Measurements from ENCODE around the gene SCG3. TPM values are rescaled to one million over a fixed set of nuclear protein-coding genes. Genes with fewer than 3 reads are reported as not detected.

Gene SCG3
- total RNA-seq, 3 donors from 2014 or later = 0.33 TPM; not detected in 2

- intact Hi-C loops (cut with DNase I; ENCODE audit: low total_unique reads) = no loop called here
- Histone ChIP-seq H3K4me3 (no peak overlapping the region), H3K27me3 (peaks cover 0 to 12% of the 10 kb centered on the region in 2 donors), H3K36me3 (no peaks in the 10 kb centered on the region), H3K27ac (no peak overlapping the region), H3K4me1 (no peaks in the 10 kb centered on the region), H3K9me3 (no peaks in the 10 kb centered on the region)
- no peak for DNase-seq (ENCODE audit: low spot score in 2 of 2)
- no peak for TF ChIP-seq POLR2AphosphoS5 (IDR thresholded peaks at IDR 0.05)
- no peak for TF ChIP-seq CTCF (IDR thresholded peaks at IDR 0.05)
- TF ChIP-seq POLR2A (IDR thresholded peaks at IDR 0.05) = no peak
Observed at GRCh38 chr15:51688863-51689262, 7.6 kb downstream of the SCG3 start.

- H3K9me3 ChIP-seq = no peaks in the 10 kb centered on the region
- intact Hi-C loops (cut with DNase I; ENCODE audit: low total_unique reads) = no loop called here
- peaks cover 0 to 10% of the 10 kb centered on the region in 2 donors for H3K27me3 ChIP-seq
- no peak for TF ChIP-seq CTCF (IDR thresholded peaks at IDR 0.05)
- no peaks in the 10 kb centered on the region for H3K4me1 ChIP-seq
- H3K4me3 ChIP-seq = no peak overlapping the region
- DNase-seq (ENCODE audit: low spot score in 2 of 2) = no peak
- H3K27ac ChIP-seq = no peak overlapping the region
- H3K36me3 ChIP-seq = no peaks in the 10 kb centered on the region
Observed at GRCh38 chr15:51692154-51692553, 10.9 kb downstream of the SCG3 start.

- no peaks in the 10 kb centered on the region for H3K36me3 ChIP-seq
- intact Hi-C loops (cut with DNase I; ENCODE audit: low total_unique reads) = no loop called here
- H3K27me3 ChIP-seq = peaks cover 0 to 4% of the 10 kb centered on the region in 2 donors
- H3K27ac ChIP-seq = no peak overlapping the region
- no peaks in the 10 kb centered on the region for H3K4me1 ChIP-seq
- no peak for DNase-seq (ENCODE audit: low spot score in 2 of 2)
- H3K9me3 ChIP-seq = no peaks in the 10 kb centered on the region
- no peak overlapping the region for H3K4me3 ChIP-seq
- TF ChIP-seq POLR2A (IDR thresholded peaks at IDR 0.05) (no peak), CTCF (IDR thresholded peaks at IDR 0.05) (no peak), POLR2AphosphoS5 (IDR thresholded peaks at IDR 0.05) (no peak)
Observed at GRCh38 chr15:51696566-51696965, 15.3 kb downstream of the SCG3 start.

DNA sequence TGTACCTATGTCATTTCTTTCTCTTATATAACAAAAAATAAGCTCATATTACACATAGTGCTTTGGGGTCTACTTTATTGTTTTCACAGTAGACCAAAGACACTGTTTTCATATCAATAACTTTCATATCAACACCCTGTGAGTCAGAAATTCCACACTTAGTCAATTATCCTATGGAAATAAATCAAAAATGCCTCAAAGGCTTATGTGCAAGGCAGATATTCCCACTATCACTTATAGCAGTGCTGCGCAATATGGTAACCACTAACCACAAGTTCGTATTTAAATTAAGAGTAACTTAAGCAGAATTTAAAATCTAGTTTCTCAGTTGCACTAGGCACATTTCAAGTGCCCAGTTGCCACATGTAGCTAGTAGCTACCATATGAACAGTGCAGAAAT lies 15.9 kb downstream of the SCG3 start:
- no peak for DNase-seq (ENCODE audit: low spot score in 2 of 2)
- no peak overlapping the region for H3K27ac ChIP-seq
- no peaks in the 10 kb centered on the region for H3K4me1 ChIP-seq
- peaks cover 0 to 4% of the 10 kb centered on the region in 2 donors for H3K27me3 ChIP-seq
- TF ChIP-seq POLR2A (IDR thresholded peaks at IDR 0.05) = no peak
- no peak for TF ChIP-seq CTCF (IDR thresholded peaks at IDR 0.05)
- no peak for TF ChIP-seq POLR2AphosphoS5 (IDR thresholded peaks at IDR 0.05)
- intact Hi-C loops (cut with DNase I; ENCODE audit: low total_unique reads) = no loop called here
- H3K36me3 ChIP-seq = no peaks in the 10 kb centered on the region
- no peaks in the 10 kb centered on the region for H3K9me3 ChIP-seq
- H3K4me3 ChIP-seq = no peak overlapping the region

- intact Hi-C loops (cut with DNase I; ENCODE audit: low total_unique reads) = no loop called here
- DNase-seq (ENCODE audit: low spot score in 2 of 2) = no peak
- H3K9me3 ChIP-seq = no peaks in the 10 kb centered on the region
- H3K4me1 ChIP-seq = no peaks in the 10 kb centered on the region
- no peak overlapping the region for H3K4me3 ChIP-seq
- peaks cover 0 to 4% of the 10 kb centered on the region in 2 donors for H3K27me3 ChIP-seq
- H3K27ac ChIP-seq = no peak overlapping the region
- H3K36me3 ChIP-seq = no peaks in the 10 kb centered on the region
- no peak for TF ChIP-seq POLR2AphosphoS5 (IDR thresholded peaks at IDR 0.05)
- TF ChIP-seq POLR2A (IDR thresholded peaks at IDR 0.05) = no peak
- no peak for TF ChIP-seq CTCF (IDR thresholded peaks at IDR 0.05)
Observed at GRCh38 chr15:51699373-51699772, 18.1 kb downstream of the SCG3 start.
